Skeletal muscle tissue (tissue), 4 donors: ENCODE data around the gene BCAS3. TPM values are rescaled to one million over a fixed set of nuclear protein-coding genes. Genes with fewer than 3 reads are reported as not detected.
"Not testable (repeated sequence)": the region's sequence is repeated elsewhere in the genome, so short reads cannot be mapped to it uniquely, and the experiment has no call there.

Source experiments
- H3K27ac ChIP-seq: one replicate; pipeline ENCODE4 v1.7.0; 2013; ENCODE audit warnings: mild to moderate bottlenecking, low read depth, low read length, inconsistent platforms
- H3K27me3 ChIP-seq, 3 donors: one replicate each; pipeline ENCODE4 v1.7.0; 2013; ENCODE audit warnings: low read length in 3 of 3; ENCODE audit not compliant: control insufficient read depth in 3 of 3, insufficient read depth in 3 of 3
- H3K36me3 ChIP-seq, 3 donors: one replicate each; pipeline ENCODE4 v1.7.0; 2013; ENCODE audit warnings: low read length in 3 of 3; ENCODE audit not compliant: control insufficient read depth in 3 of 3, insufficient read depth in 3 of 3
- H3K4me1 ChIP-seq, 3 donors: one replicate each; pipeline ENCODE4 v1.7.0; 2013; ENCODE audit warnings: low read length in 3 of 3, mild to moderate bottlenecking in 3 of 3; ENCODE audit not compliant: control insufficient read depth in 3 of 3, insufficient read depth in 3 of 3
- H3K4me3 ChIP-seq, 3 donors: one replicate each; pipeline ENCODE4 v1.7.0; 2013; ENCODE audit warnings: low read length in 3 of 3
- H3K9ac ChIP-seq, 3 donors: one replicate each; pipeline ENCODE4 v1.7.0; 2013; ENCODE audit warnings: low read length in 3 of 3, mild to moderate bottlenecking in 3 of 3, moderate library complexity in 2 of 3, low read depth in 1 of 3
- H3K9me3 ChIP-seq, 3 donors: one replicate each; pipeline ENCODE4 v1.7.0; 2013; ENCODE audit warnings: low read length in 3 of 3; ENCODE audit not compliant: control insufficient read depth in 3 of 3
- total RNA-seq: library from RNA; depleted of rRNA; stranded (reverse); fragments of >200 nt; gene quantifications from one replicate; pipeline ENCODE4 v1.2.3, GENCODE V29; 2014
- donor health status: Osteomylitis.

The BCAS3 gene
- total RNA-seq, 1 donor from 2014 or later, result 25.1 TPM

GRCh38 chr17:60952747-60953146 is 275.1 kb downstream of the BCAS3 start:
- Histone ChIP-seq H3K4me1 (no peaks in the 10 kb centered on the region), H3K27me3 (no peaks in the 10 kb centered on the region), H3K36me3 (peaks cover 0 to 3% (median 0%) of the 10 kb centered on the region in 3 donors), H3K4me3 (no peak overlapping the region), H3K27ac (no peak overlapping the region), H3K9me3 (no peaks in the 10 kb centered on the region), H3K9ac (no peak overlapping the region)

GRCh38 chr17:60959011-60959410 is 281.4 kb downstream of the BCAS3 start:
- H3K9me3 ChIP-seq, result peaks cover 0 to 13% (median 3%) of the 10 kb centered on the region in 3 donors
- no peak overlapping the region for H3K9ac ChIP-seq
- no peaks in the 10 kb centered on the region for H3K27me3 ChIP-seq
- H3K4me1 ChIP-seq, result no peaks in the 10 kb centered on the region
- no peak overlapping the region for H3K27ac ChIP-seq
- peaks cover 3 to 7% (median 6%) of the 10 kb centered on the region in 3 donors for H3K36me3 ChIP-seq
- H3K4me3 ChIP-seq, result no peak overlapping the region

GRCh38 chr17:60959696-60960095 is 282.0 kb downstream of the BCAS3 start:
- H3K27me3 ChIP-seq, result no peaks in the 10 kb centered on the region
- no peak overlapping the region for H3K9ac ChIP-seq
- H3K36me3 ChIP-seq, result peaks cover 3 to 7% (median 6%) of the 10 kb centered on the region in 3 donors
- no peak overlapping the region for H3K27ac ChIP-seq
- H3K4me1 ChIP-seq, result no peaks in the 10 kb centered on the region
- no peak overlapping the region for H3K4me3 ChIP-seq
- H3K9me3 ChIP-seq, result peaks cover 0 to 16% (median 3%) of the 10 kb centered on the region in 3 donors

GRCh38 chr17:60960398-60961065 is 282.9 kb downstream of the BCAS3 start:
- no peak overlapping the region for H3K27ac ChIP-seq
- H3K4me1 ChIP-seq, result no peaks in the 10 kb centered on the region
- H3K9me3 ChIP-seq, result peaks cover 0 to 16% (median 3%) of the 10 kb centered on the region in 3 donors
- no peak overlapping the region for H3K4me3 ChIP-seq
- H3K9ac ChIP-seq, result no peak overlapping the region
- H3K36me3 ChIP-seq, result peaks cover 3 to 7% (median 6%) of the 10 kb centered on the region in 3 donors
- H3K27me3 ChIP-seq, result no peaks in the 10 kb centered on the region

GRCh38 chr17:60964160-60964559 is 286.5 kb downstream of the BCAS3 start:
- Histone ChIP-seq H3K9me3 (peaks cover 0 to 16% (median 3%) of the 10 kb centered on the region in 3 donors), H3K4me1 (no peaks in the 10 kb centered on the region), H3K9ac (no peak overlapping the region), H3K36me3 (peaks cover 3 to 7% (median 6%) of the 10 kb centered on the region in 3 donors), H3K27me3 (no peaks in the 10 kb centered on the region), H3K4me3 (no peak overlapping the region), H3K27ac (no peak overlapping the region)

- H3K9ac ChIP-seq, result no peak overlapping the region
Observed at GRCh38 chr17:60968266-60968665, 290.6 kb downstream of the BCAS3 start.

GRCh38 chr17:60969500-60970037 is 291.9 kb downstream of the BCAS3 start:
- H3K27me3 ChIP-seq, result no peaks in the 10 kb centered on the region
- H3K27ac ChIP-seq, result no peak overlapping the region
- H3K9ac ChIP-seq, result no peak overlapping the region
- H3K9me3 ChIP-seq, result no peaks in the 10 kb centered on the region
- H3K4me3 ChIP-seq, result no peak overlapping the region
- H3K4me1 ChIP-seq, result no peaks in the 10 kb centered on the region
- no peaks in the 10 kb centered on the region for H3K36me3 ChIP-seq

More at GRCh38 chr17:60968266-60968665, 290.6 kb downstream of the BCAS3 start:
- Histone ChIP-seq H3K27me3 (no peaks in the 10 kb centered on the region), H3K4me3 (no peak overlapping the region), H3K4me1 (no peaks in the 10 kb centered on the region), H3K9me3 (peaks cover 0 to 7% (median 0%) of the 10 kb centered on the region in 3 donors), H3K36me3 (no peaks in the 10 kb centered on the region), H3K27ac (no peak overlapping the region)

- H3K9ac ChIP-seq, result no peak overlapping the region
Observed at GRCh38 chr17:60970741-60971140, 293.1 kb downstream of the BCAS3 start.

GRCh38 chr17:60971515-60972369 is 294.1 kb downstream of the BCAS3 start:
- H3K27ac ChIP-seq, result no peak overlapping the region
- H3K27me3 ChIP-seq, result no peaks in the 10 kb centered on the region
- H3K4me3 ChIP-seq, result no peak overlapping the region
- no peak overlapping the region for H3K9ac ChIP-seq
- H3K9me3 ChIP-seq, result no peaks in the 10 kb centered on the region
- H3K36me3 ChIP-seq, result no peaks in the 10 kb centered on the region
- H3K4me1 ChIP-seq, result no peaks in the 10 kb centered on the region

More at GRCh38 chr17:60970741-60971140, 293.1 kb downstream of the BCAS3 start:
- H3K27ac ChIP-seq, result no peak overlapping the region
- H3K9me3 ChIP-seq, result no peaks in the 10 kb centered on the region
- no peak overlapping the region for H3K4me3 ChIP-seq
- H3K4me1 ChIP-seq, result no peaks in the 10 kb centered on the region
- no peaks in the 10 kb centered on the region for H3K27me3 ChIP-seq
- no peaks in the 10 kb centered on the region for H3K36me3 ChIP-seq

- H3K4me1 ChIP-seq, H3K36me3 ChIP-seq, H3K9me3 ChIP-seq, H3K27me3 ChIP-seq, H3K4me3 ChIP-seq, H3K27ac ChIP-seq, H3K9ac ChIP-seq: not testable (repeated sequence)
Observed at GRCh38 chr17:60976861-60977260, 299.2 kb downstream of the BCAS3 start.
